Keratinocyte (primary cell): Measurements from ENCODE around the gene KRT84. TPM values are rescaled to one million over a fixed set of nuclear protein-coding genes. Genes with fewer than 3 reads are reported as not detected.

Experiments used
- DNase-seq: peaks from one replicate; pipeline ENCODE4 v3.0.0-alpha.2; 2011; ENCODE audit warnings: low read depth, missing footprints, low spot score
- FAIRE-seq: peaks from 2 replicates; lab custom pipeline; 2011; peaks lifted over from hg19 to GRCh38; lab: Jason Lieb, UNC
- H2AFZ ChIP-seq: 2 replicates; pipeline ENCODE4 v1.6.0; 2012; ENCODE audit warnings: low read length, control low read depth, inconsistent platforms; ENCODE audit not compliant: control insufficient read depth
- H3K27ac ChIP-seq: 2 replicates; pipeline ENCODE4 v1.5.1; 2011; ENCODE audit warnings: low read length; ENCODE audit not compliant: control insufficient read depth, insufficient read depth
- H3K27me3 ChIP-seq: 3 replicates; pipeline ENCODE4 v1.6.0; 2011; ENCODE audit warnings: low read length; ENCODE audit not compliant: control insufficient read depth, insufficient read depth; ENCODE audit errors: extremely low read depth
- H3K36me3 ChIP-seq, 2 experiments: 2 replicates in 1 of 2; 3 replicates in 1 of 2; pipeline ENCODE4 v1.5.1; 2011; ENCODE audit warnings: low read length in 2 of 2, mild to moderate bottlenecking in 1 of 2; ENCODE audit not compliant: control insufficient read depth in 2 of 2, insufficient read depth in 2 of 2; ENCODE audit errors: extremely low read depth in 1 of 2
- H3K4me1 ChIP-seq: 3 replicates; pipeline ENCODE4 v1.5.1; 2011; ENCODE audit warnings: low read length; ENCODE audit not compliant: control insufficient read depth, insufficient read depth; ENCODE audit errors: extremely low read depth
- H3K4me2 ChIP-seq: 3 replicates; pipeline ENCODE4 v1.6.0; 2011; ENCODE audit warnings: low read depth, low read length; ENCODE audit not compliant: control insufficient read depth, insufficient read depth; ENCODE audit errors: extremely low read depth
- H3K4me3 ChIP-seq, 3 experiments: fragments of 200-600 bp in 1 of 3; sonication (generic) in 1 of 3; 2 replicates in 2 of 3; 3 replicates in 1 of 3; pipeline ENCODE4 v1.5.1; 2011 to 2016; ENCODE audit warnings: low read length in 3 of 3, mild to moderate bottlenecking in 3 of 3, control low read depth in 2 of 3, inconsistent platforms in 1 of 3, low read depth in 1 of 3, mixed read lengths in 1 of 3, mixed run types in 1 of 3, moderate library complexity in 1 of 3; ENCODE audit not compliant: control insufficient read depth in 2 of 3, insufficient read depth in 2 of 3; ENCODE audit errors: extremely low read depth in 1 of 3
- H3K79me2 ChIP-seq: 2 replicates; pipeline ENCODE4 v1.6.0; 2012; ENCODE audit warnings: low read length; ENCODE audit not compliant: control insufficient read depth, insufficient read depth
- H3K9ac ChIP-seq: 3 replicates; pipeline ENCODE4 v1.6.0; 2011; ENCODE audit warnings: low read length; ENCODE audit not compliant: control insufficient read depth, insufficient read depth; ENCODE audit errors: extremely low read depth
- H3K9me1 ChIP-seq: 3 replicates; pipeline ENCODE4 v1.6.0; 2011; ENCODE audit warnings: low read length; ENCODE audit not compliant: control insufficient read depth, insufficient read depth; ENCODE audit errors: extremely low read depth
- H3K9me3 ChIP-seq: 2 replicates; pipeline ENCODE4 v1.5.1; 2012; ENCODE audit warnings: low read depth, low read length; ENCODE audit not compliant: control insufficient read depth
- H4K20me1 ChIP-seq: 3 replicates; pipeline ENCODE4 v1.6.0; 2011; ENCODE audit warnings: low read length; ENCODE audit not compliant: control insufficient read depth, insufficient read depth; ENCODE audit errors: extremely low read depth
- CTCF ChIP-seq, 3 experiments: IDR thresholded peaks in 1 of 3; conservative IDR thresholded peaks in 1 of 3; optimal IDR thresholded peaks in 1 of 3; 2 replicates in 2 of 3; 3 replicates in 1 of 3; pipeline versions ENCODE3 to v1.5.1; 2011; ENCODE audit warnings: low read length in 3 of 3, mild to moderate bottlenecking in 3 of 3, moderate library complexity in 2 of 3, control low read depth in 1 of 3, inconsistent platforms in 1 of 3; ENCODE audit not compliant: insufficient read depth in 2 of 3; ENCODE audit errors: extremely low read depth in 1 of 3
- EZH2 ChIP-seq: IDR thresholded peaks from one replicate; pipeline ENCODE4 v1.6.1; 2012; ENCODE audit warnings: inconsistent platforms, mild to moderate bottlenecking, low read length, moderate library complexity
- dilution Hi-C: fragments of 300-500 bp; cut with MboI; formaldehyde crosslinking; loops from one replicate; pipeline ENCODE4 v1.7.0; 2020; ENCODE audit warnings: low sequenced_read_pairs; ENCODE audit not compliant: extremely low pct_ligation_motif_present
- polyA plus RNA-seq, 5 experiments: library from polyadenylated mRNA; depleted of rRNA in 3 of 5; stranded (reverse) in 3 of 5; stranded (forward) in 1 of 5; unstranded in 1 of 5; fragments of >200 nt; gene quantifications; 1 replicate in 1 of 5; 2 replicates in 3 of 5; 3 replicates in 1 of 5; pipeline versions ENCODE4 v1.2.1 to v1.2.3, GENCODE V29; 2011 to 2012; ENCODE audit warnings: missing spikeins in 2 of 5, low read depth in 1 of 5, low replicate concordance in 1 of 5

Gene KRT84
- polyA plus RNA-seq, 1 donor (not counting 4 experiments of a cell fraction or from before 2014, with no cell fraction given) = 0.10 TPM

- H3K4me3 ChIP-seq = no peak overlapping the region
- H3K27ac ChIP-seq = peak overlapping the region; percentile 27
- dilution Hi-C loops = no loop called here
- no peaks in the 10 kb centered on the region for H3K79me2 ChIP-seq
- DNase-seq = no peak
- peaks cover 29% of the 10 kb centered on the region for H3K4me1 ChIP-seq
- FAIRE-seq = no peak
- no peak overlapping the region for H3K4me2 ChIP-seq
- no peak for TF ChIP-seq CTCF (optimal IDR thresholded peaks at IDR 0.05 in 1 of 3, IDR thresholded peaks at IDR 0.05 in 1 of 3, conservative IDR thresholded peaks at IDR 0.05 in 1 of 3; ENCODE audit: extremely low read depth in 1 of 3, insufficient read depth in 2 of 3, low read length in 3 of 3)
- TF ChIP-seq EZH2 = no peak
- no peaks in the 10 kb centered on the region for H3K27me3 ChIP-seq
- H2AFZ ChIP-seq = no peak overlapping the region
- no peaks in the 10 kb centered on the region for H3K9me3 ChIP-seq
- H3K9ac ChIP-seq = no peak overlapping the region
- H4K20me1 ChIP-seq = no peaks in the 10 kb centered on the region
- H3K9me1 ChIP-seq = no peaks in the 10 kb centered on the region
- H3K36me3 ChIP-seq = no peaks in the 10 kb centered on the region
These were observed 31.3 kb upstream of the KRT84 start for GRCh38 chr12:52416795-52417194.

GRCh38 chr12:52415870-52416750, 30.7 kb upstream of the KRT84 start:
- Histone ChIP-seq H3K36me3 (no peaks in the 10 kb centered on the region), H3K27me3 (no peaks in the 10 kb centered on the region), H3K4me1 (peaks cover 29% of the 10 kb centered on the region), H3K27ac (peak overlapping the region; percentile 41), H3K4me3 (no peak overlapping the region), H3K9me3 (no peaks in the 10 kb centered on the region), H3K4me2 (peak overlapping the region; percentile 41), H4K20me1 (no peaks in the 10 kb centered on the region), H3K9me1 (no peaks in the 10 kb centered on the region), H2AFZ (no peak overlapping the region), H3K9ac (no peak overlapping the region), H3K79me2 (no peaks in the 10 kb centered on the region)
- dilution Hi-C loops = no loop called here
- peak; percentile 90 for DNase-seq
- peak; percentile 95 for FAIRE-seq
- TF ChIP-seq EZH2 (no peak), CTCF (optimal IDR thresholded peaks at IDR 0.05 in 1 of 3, IDR thresholded peaks at IDR 0.05 in 1 of 3, conservative IDR thresholded peaks at IDR 0.05 in 1 of 3; ENCODE audit: extremely low read depth in 1 of 3, insufficient read depth in 2 of 3, low read length in 3 of 3) (no peak)
